Endothelial cell of umbilical vein (primary cell): ENCODE measurements around the gene DDRGK1. TPM values are rescaled to one million over a fixed set of nuclear protein-coding genes. Genes with fewer than 3 reads are reported as not detected.

ENCODE experiments used
- BruUV-seq: library from RNA; stranded (reverse); fragments of 400-500 nt; replicated peaks from 2 replicates; lab custom pipeline; 2021; lab: Mats Ljungman, UMichigan
- CTCF ChIA-PET: fragments of 300-600, 350-600 bp; sonication (Branson Sonifier 250); formaldehyde crosslinking; loops from one replicate; lab custom pipeline; 2021; ENCODE audit warnings: antibody characterized with exemption, inconsistent platforms; lab: Charles Lee
- POLR2A ChIA-PET: fragments of 300-600, 350-600 bp; sonication (Branson Sonifier 250); formaldehyde crosslinking; loops from one replicate; lab custom pipeline; 2021; ENCODE audit warnings: antibody characterized with exemption, inconsistent platforms; lab: Charles Lee
- DNase-seq: peaks from one replicate; pipeline ENCODE4 v3.0.0-alpha.2; 2011; ENCODE audit warnings: low read depth, low spot score
- FAIRE-seq: peaks from 2 replicates; lab custom pipeline; 2011; peaks lifted over from hg19 to GRCh38; lab: Jason Lieb, UNC
- H2AFZ ChIP-seq: 2 replicates; pipeline ENCODE4 v1.6.0; 2012; ENCODE audit warnings: low read depth, low read length, control low read depth, inconsistent platforms
- H3K27ac ChIP-seq: 2 replicates; pipeline ENCODE4 v1.5.1; 2011; ENCODE audit warnings: low read depth, mild to moderate bottlenecking, control low read depth, low read length, moderate library complexity; ENCODE audit not compliant: insufficient read depth
- H3K27me3 ChIP-seq, 2 experiments: 2 replicates each; pipeline versions ENCODE4 v1.6.0 to v1.6.1; 2011; ENCODE audit warnings: low read length in 2 of 2, mixed read lengths in 1 of 2; ENCODE audit not compliant: control insufficient read depth in 2 of 2, insufficient read depth in 2 of 2
- H3K36me3 ChIP-seq, 2 experiments: 2 replicates in 1 of 2; 3 replicates in 1 of 2; pipeline ENCODE4 v1.5.1; 2011; ENCODE audit warnings: low read length in 2 of 2, mild to moderate bottlenecking in 1 of 2, moderate library complexity in 1 of 2; ENCODE audit not compliant: control insufficient read depth in 2 of 2, insufficient read depth in 2 of 2; ENCODE audit errors: extremely low read depth in 1 of 2
- H3K4me1 ChIP-seq: 3 replicates; pipeline ENCODE4 v1.5.1; 2011; ENCODE audit warnings: mild to moderate bottlenecking, low read length; ENCODE audit not compliant: control insufficient read depth, insufficient read depth; ENCODE audit errors: extremely low read depth
- H3K4me2 ChIP-seq: 2 replicates; pipeline ENCODE4 v1.6.1; 2011; ENCODE audit warnings: low read length, control low read depth, mixed read lengths; ENCODE audit not compliant: insufficient read depth
- H3K4me3 ChIP-seq, 3 experiments: fragments of 200-600 bp in 1 of 3; sonication (generic), shearing (Covaris generic) in 1 of 3; replicated peaks in 1 of 3; 2 replicates each; pipeline ENCODE4 v1.5.1; 2011 to 2016; ENCODE audit warnings: control low read depth in 3 of 3, low read length in 3 of 3, mild to moderate bottlenecking in 2 of 3, inconsistent platforms in 1 of 3, low read depth in 1 of 3, moderate library complexity in 1 of 3; ENCODE audit not compliant: insufficient read depth in 1 of 3
- H3K79me2 ChIP-seq: 2 replicates; pipeline ENCODE4 v1.6.0; 2012; ENCODE audit warnings: low read length, inconsistent platforms; ENCODE audit not compliant: control insufficient read depth, insufficient read depth
- H3K9ac ChIP-seq: replicated peaks from 2 replicates; pipeline ENCODE3; 2011; ENCODE audit warnings: low read length, control low read depth; ENCODE audit not compliant: insufficient read depth; ENCODE audit errors: extremely low read depth
- H3K9me1 ChIP-seq: replicated peaks from 3 replicates; pipeline ENCODE4 v1.6.0; 2011; ENCODE audit warnings: mild to moderate bottlenecking, low read length; ENCODE audit not compliant: control insufficient read depth, insufficient read depth; ENCODE audit errors: extremely low read depth
- H3K9me3 ChIP-seq: replicated peaks from 2 replicates; pipeline ENCODE4 v1.5.1; 2012; ENCODE audit warnings: low read length, inconsistent platforms; ENCODE audit not compliant: control insufficient read depth, insufficient read depth
- H4K20me1 ChIP-seq: replicated peaks from 2 replicates; pipeline ENCODE3; 2011; ENCODE audit warnings: mild to moderate bottlenecking, low read length; ENCODE audit not compliant: control insufficient read depth, insufficient read depth; ENCODE audit errors: extremely low read depth
- EZH2 ChIP-seq: IDR thresholded peaks from 2 replicates; pipeline ENCODE4 v1.6.1; 2012; ENCODE audit warnings: borderline replicate concordance, low read depth, mild to moderate bottlenecking, moderate library complexity, low read length, inconsistent platforms; ENCODE audit not compliant: severe bottlenecking
- FOS ChIP-seq: IDR thresholded peaks from 2 replicates; pipeline ENCODE4 v1.6.1; 2011; ENCODE audit warnings: mild to moderate bottlenecking, low read length, moderate library complexity, borderline replicate concordance; ENCODE audit not compliant: insufficient read depth
- GATA2 ChIP-seq: IDR thresholded peaks from 2 replicates; pipeline ENCODE4 v1.7.0; 2011; ENCODE audit warnings: low read depth, mild to moderate bottlenecking, moderate library complexity, mixed read lengths, low read length; ENCODE audit not compliant: insufficient read length, insufficient read depth
- JUN ChIP-seq: IDR thresholded peaks from 2 replicates; pipeline ENCODE4 v1.6.1; 2011; ENCODE audit warnings: borderline replicate concordance, low read depth; ENCODE audit not compliant: insufficient read length, insufficient read depth
- MAX ChIP-seq: IDR thresholded peaks from 2 replicates; pipeline ENCODE4 v1.6.1; 2011; ENCODE audit not compliant: insufficient read depth, insufficient read length
- POLR2A ChIP-seq: IDR thresholded peaks from 2 replicates; pipeline ENCODE4 v1.6.1; 2012; ENCODE audit warnings: low read depth, mild to moderate bottlenecking, control low read depth, low read length
- POLR2AphosphoS5 ChIP-seq: IDR thresholded peaks from 2 replicates; pipeline ENCODE4 v1.6.1; 2012; ENCODE audit warnings: low read depth, mild to moderate bottlenecking, control low read depth, low read length, moderate library complexity; ENCODE audit not compliant: insufficient read depth
- dilution Hi-C: fragments of 300-500 bp; cut with MboI; formaldehyde crosslinking; loops from one replicate; pipeline ENCODE4 v1.15.0; 2019; ENCODE audit warnings: low sequenced_read_pairs; ENCODE audit not compliant: extremely low pct_ligation_motif_present
- intact Hi-C: fragments of 100-400 bp; cut with micrococcal nuclease; formaldehyde crosslinking; loops from one replicate; pipeline ENCODE4 v1.10.0; 2022
- polyA plus RNA-seq, 4 experiments: library from polyadenylated mRNA; depleted of rRNA in 3 of 4; stranded (reverse) in 3 of 4; unstranded in 1 of 4; fragments of >200 nt; gene quantifications; 2 replicates each; pipeline versions ENCODE4 v1.2.1 to v1.2.3, GENCODE V29; 2011 to 2012; ENCODE audit warnings: missing spikeins in 1 of 4
- total RNA-seq: library from RNA; stranded (reverse); gene quantifications from 2 replicates; pipeline ENCODE4 v1.2.3, GENCODE V29; 2021

The DDRGK1 gene
- total and polyA plus RNA-seq, 2 donors (not counting 3 experiments of a cell fraction or from before 2014, with no cell fraction given) = 48.5 to 54.0 TPM

GRCh38 chr20:3199206-3199605 is 5.3 kb downstream of the DDRGK1 start:
- dilution Hi-C loops (no loop called here), intact Hi-C loops (no loop called here)
- TF ChIP-seq FOS = no peak
- TF ChIP-seq POLR2AphosphoS5 = no peak
- no peak for TF ChIP-seq JUN
- TF ChIP-seq POLR2A = no peak
- Histone ChIP-seq H3K27ac (no peak overlapping the region), H3K9me1 (no peaks in the 10 kb centered on the region), H4K20me1 (no peaks in the 10 kb centered on the region), H3K36me3 (peaks cover 15 to 31% of the 10 kb centered on the region in 2 experiments), H3K9ac (no peak overlapping the region), H3K27me3 (no peaks in the 10 kb centered on the region), H3K79me2 (peaks cover 18% of the 10 kb centered on the region), H3K9me3 (no peaks in the 10 kb centered on the region), H3K4me1 (peaks cover 8% of the 10 kb centered on the region), H3K4me3 (no peak overlapping the region), H3K4me2 (no peak overlapping the region), H2AFZ (no peak overlapping the region)
- DNase-seq (no peak), FAIRE-seq (no peak)
- CTCF ChIA-PET = no interaction called here
- POLR2A ChIA-PET = no interaction called here
- no TSS peak for BruUV-seq

- TF ChIP-seq MAX (no peak), FOS (no peak), EZH2 (no peak), GATA2 (no peak), POLR2A (no peak)
- CTCF ChIA-PET = no interaction called here
- POLR2A ChIA-PET = no interaction called here
- Histone ChIP-seq H3K27me3 (no peaks in the 10 kb centered on the region), H3K4me1 (no peaks in the 10 kb centered on the region), H3K9me3 (no peaks in the 10 kb centered on the region), H3K4me3 (no peak overlapping the region), H4K20me1 (no peaks in the 10 kb centered on the region), H3K79me2 (no peaks in the 10 kb centered on the region), H3K9ac (no peak overlapping the region), H3K36me3 (peaks cover 26 to 60% of the 10 kb centered on the region in 2 experiments), H2AFZ (no peak overlapping the region), H3K9me1 (no peaks in the 10 kb centered on the region), H3K27ac (no peak overlapping the region), H3K4me2 (no peak overlapping the region)
- no TSS peak for BruUV-seq
- FAIRE-seq (no peak), DNase-seq (no peak)
- intact Hi-C loops = no loop called here
- dilution Hi-C loops = no loop called here
These were observed 8.8 kb downstream of the DDRGK1 start for GRCh38 chr20:3195590-3196237.
